Neuronal stem cell (in vitro differentiated cells): ENCODE results near the gene ST7L.

Experiments
- DNase-seq: peaks from one replicate; pipeline ENCODE4 v3.0.0-alpha.2; 2013; ENCODE audit warnings: low spot score
- H2AFZ ChIP-seq: one replicate; pipeline ENCODE4 v1.6.1; 2013; ENCODE audit warnings: mild to moderate bottlenecking, low read length, inconsistent platforms
- H2AK5ac ChIP-seq: 2 replicates; pipeline ENCODE4 v1.6.1; 2013; ENCODE audit warnings: low read depth, mild to moderate bottlenecking, inconsistent platforms, low read length, moderate library complexity, mixed read lengths
- H2BK120ac ChIP-seq: 2 replicates; pipeline ENCODE4 v1.6.1; 2013; ENCODE audit warnings: low read depth, mild to moderate bottlenecking, inconsistent platforms, low read length, moderate library complexity, mixed read lengths
- H2BK12ac ChIP-seq: one replicate; pipeline ENCODE4 v1.6.1; 2013; ENCODE audit warnings: low read length, inconsistent platforms
- H2BK15ac ChIP-seq: 2 replicates; pipeline ENCODE4 v1.6.1; 2013; ENCODE audit warnings: mild to moderate bottlenecking, low read length, inconsistent platforms, mixed read lengths
- H2BK5ac ChIP-seq: one replicate; pipeline ENCODE4 v1.6.1; 2013; ENCODE audit warnings: inconsistent platforms, mild to moderate bottlenecking, low read length, moderate library complexity
- H3K14ac ChIP-seq: one replicate; pipeline ENCODE4 v1.6.1; 2013; ENCODE audit warnings: low read length, inconsistent platforms
- H3K18ac ChIP-seq: 2 replicates; pipeline ENCODE4 v1.6.1; 2013; ENCODE audit warnings: low read length, inconsistent platforms
- H3K23ac ChIP-seq: 2 replicates; pipeline ENCODE4 v1.6.1; 2013; ENCODE audit warnings: low read depth, mild to moderate bottlenecking, mixed read lengths, low read length, inconsistent platforms; ENCODE audit not compliant: poor library complexity
- H3K27ac ChIP-seq: replicated peaks from 3 replicates; pipeline ENCODE4 v1.5.1; 2013; ENCODE audit warnings: low read length, inconsistent platforms
- H3K27me3 ChIP-seq, 3 experiments: 2 replicates each; pipeline ENCODE4 v1.6.1; 2013; ENCODE audit warnings: low read length in 3 of 3, mild to moderate bottlenecking in 2 of 3, inconsistent platforms in 1 of 3, low read depth in 1 of 3, mixed read lengths in 1 of 3, moderate library complexity in 1 of 3; ENCODE audit not compliant: control insufficient read depth in 3 of 3, insufficient read depth in 3 of 3
- H3K36me3 ChIP-seq, 2 donors: replicated peaks in 1 of 2; 2 replicates each; pipeline ENCODE4 v1.6.1; 2013; ENCODE audit warnings: low read length in 2 of 2; ENCODE audit not compliant: control insufficient read depth in 2 of 2, insufficient read depth in 2 of 2
- H3K4ac ChIP-seq: 2 replicates; pipeline ENCODE4 v1.6.1; 2013; ENCODE audit warnings: inconsistent platforms, mild to moderate bottlenecking, low read length, moderate library complexity
- H3K4me1 ChIP-seq, 2 donors: 1 replicate in 1 of 2; 2 replicates in 1 of 2; pipeline ENCODE4 v1.6.1; 2013; ENCODE audit warnings: low read length in 2 of 2, low read depth in 1 of 2; ENCODE audit not compliant: control insufficient read depth in 2 of 2, insufficient read depth in 1 of 2
- H3K4me2 ChIP-seq: one replicate; pipeline ENCODE4 v1.6.1; 2013; ENCODE audit warnings: mild to moderate bottlenecking, low read length, inconsistent platforms; ENCODE audit not compliant: insufficient read depth, poor library complexity, severe bottlenecking
- H3K4me3 ChIP-seq, 2 donors: 2 replicates each; pipeline ENCODE4 v1.5.1; 2013; ENCODE audit warnings: low read length in 2 of 2, mild to moderate bottlenecking in 2 of 2, inconsistent platforms in 1 of 2, moderate library complexity in 1 of 2
- H3K79me1 ChIP-seq: one replicate; pipeline ENCODE4 v1.6.1; 2013; ENCODE audit warnings: low read depth, mild to moderate bottlenecking, inconsistent platforms, low read length, moderate library complexity
- H3K9ac ChIP-seq: one replicate; pipeline ENCODE4 v1.6.1; 2013; ENCODE audit warnings: mild to moderate bottlenecking, low read depth, low read length, inconsistent platforms; ENCODE audit not compliant: poor library complexity
- H3K9me3 ChIP-seq, 2 donors: replicated peaks in 1 of 2; 2 replicates each; pipeline versions ENCODE3 to v1.6.1; 2013; ENCODE audit warnings: low read length in 2 of 2, mild to moderate bottlenecking in 2 of 2, inconsistent platforms in 1 of 2, low read depth in 1 of 2, mixed read lengths in 1 of 2, moderate library complexity in 1 of 2; ENCODE audit not compliant: control insufficient read depth in 2 of 2, insufficient read depth in 1 of 2
- H4K8ac ChIP-seq: one replicate; pipeline ENCODE4 v1.6.1; 2013; ENCODE audit warnings: low read depth, mild to moderate bottlenecking, inconsistent platforms, low read length, moderate library complexity
- H4K91ac ChIP-seq: one replicate; pipeline ENCODE4 v1.6.1; 2013; ENCODE audit warnings: low read length, low read depth, mild to moderate bottlenecking, inconsistent platforms; ENCODE audit not compliant: poor library complexity
- WGBS, 2 donors: extraction: QIAGEN DNeasy Blood & Tissue Kit; methylation state at CpG; one replicate each; pipeline ENCODE4 v1.1.7; 2013; ENCODE audit warnings: missing lambda C conversion rate in 2 of 2, mixed read lengths in 1 of 2; ENCODE audit not compliant: insufficient read length in 2 of 2, insufficient replicate concordance in 1 of 2; ENCODE audit errors: extremely low coverage in 2 of 2; 5-methylcytosine and 5-hydroxymethylcytosine counted together

Gene ST7L

GRCh38 chr1:112540226-112540794, 78.6 kb downstream of the ST7L start:
- Histone ChIP-seq H2BK5ac (no peak overlapping the region), H4K8ac (no peak overlapping the region), H3K14ac (no peak overlapping the region), H2AK5ac (no peak overlapping the region), H3K4me3 (no peak overlapping the region), H3K27ac (no peak overlapping the region), H2BK15ac (no peak overlapping the region), H3K36me3 (peaks cover 0 to 71% of the 10 kb centered on the region in 2 donors), H2AFZ (no peak overlapping the region), H3K4ac (no peak overlapping the region), H3K4me2 (no peak overlapping the region), H3K27me3 (no peaks in the 10 kb centered on the region), H2BK120ac (no peak overlapping the region), H3K9me3 (no peaks in the 10 kb centered on the region), H3K79me1 (no peaks in the 10 kb centered on the region), H4K91ac (no peak overlapping the region), H3K4me1 (no peaks in the 10 kb centered on the region), H2BK12ac (no peak overlapping the region), H3K18ac (no peak overlapping the region), H3K23ac (no peak overlapping the region), H3K9ac (no peak overlapping the region)
- no peak for DNase-seq
- WGBS, 2 donors = no CpG with 5 or more reads among the region's 1 CpG

- H4K91ac ChIP-seq = no peak overlapping the region
- H3K4ac ChIP-seq = no peak overlapping the region
- no peak overlapping the region for H4K8ac ChIP-seq
- H2BK120ac ChIP-seq = no peak overlapping the region
- DNase-seq = no peak
- no peak overlapping the region for H2BK12ac ChIP-seq
- H2BK15ac ChIP-seq = no peak overlapping the region
- no peak overlapping the region for H3K9ac ChIP-seq
- no peak overlapping the region for H2AK5ac ChIP-seq
- no peaks in the 10 kb centered on the region for H3K79me1 ChIP-seq
- H3K4me2 ChIP-seq = no peak overlapping the region
- no peak overlapping the region for H3K23ac ChIP-seq
- no peak overlapping the region for H3K18ac ChIP-seq
- H3K4me1 ChIP-seq = no peaks in the 10 kb centered on the region
- H3K36me3 ChIP-seq = peaks cover 0 to 67% of the 10 kb centered on the region in 2 donors
- H3K14ac ChIP-seq = no peak overlapping the region
- no peak overlapping the region for H2BK5ac ChIP-seq
- no peaks in the 10 kb centered on the region for H3K27me3 ChIP-seq
- no peak overlapping the region for H3K4me3 ChIP-seq
- H3K9me3 ChIP-seq = no peaks in the 10 kb centered on the region
- no peak overlapping the region for H3K27ac ChIP-seq
- WGBS, 2 donors = no CpG with 5 or more reads among the region's 3 CpGs
- H2AFZ ChIP-seq = no peak overlapping the region
These were observed 80.1 kb downstream of the ST7L start for GRCh38 chr1:112538883-112539282.

GRCh38 chr1:112537456-112537855, 81.5 kb downstream of the ST7L start:
- no peaks in the 10 kb centered on the region for H3K79me1 ChIP-seq
- no peak overlapping the region for H3K23ac ChIP-seq
- H3K27ac ChIP-seq = no peak overlapping the region
- H4K91ac ChIP-seq = no peak overlapping the region
- no peak overlapping the region for H2BK5ac ChIP-seq
- no peak overlapping the region for H3K4ac ChIP-seq
- no peak overlapping the region for H2AK5ac ChIP-seq
- H3K27me3 ChIP-seq = no peaks in the 10 kb centered on the region
- no peak overlapping the region for H2BK12ac ChIP-seq
- H2BK15ac ChIP-seq = no peak overlapping the region
- no peaks in the 10 kb centered on the region for H3K4me1 ChIP-seq
- no peak overlapping the region for H3K14ac ChIP-seq
- H3K9ac ChIP-seq = no peak overlapping the region
- peaks cover 0 to 4% of the 10 kb centered on the region in 2 donors for H3K9me3 ChIP-seq
- no peak overlapping the region for H3K18ac ChIP-seq
- no peak overlapping the region for H2BK120ac ChIP-seq
- H3K4me2 ChIP-seq = no peak overlapping the region
- no peak overlapping the region for H2AFZ ChIP-seq
- H4K8ac ChIP-seq = no peak overlapping the region
- DNase-seq = no peak
- H3K36me3 ChIP-seq = peaks cover 0 to 71% of the 10 kb centered on the region in 2 donors
- H3K4me3 ChIP-seq = no peak overlapping the region

- Histone ChIP-seq H3K27me3 (no peaks in the 10 kb centered on the region), H3K36me3 (peaks cover 0 to 67% of the 10 kb centered on the region in 2 donors), H2BK120ac (no peak overlapping the region), H3K27ac (no peak overlapping the region), H3K14ac (no peak overlapping the region), H3K4me1 (peaks cover 0 to 4% of the 10 kb centered on the region in 2 donors), H3K23ac (no peak overlapping the region), H3K4me2 (no peak overlapping the region), H3K79me1 (no peaks in the 10 kb centered on the region), H3K4ac (no peak overlapping the region), H2BK15ac (no peak overlapping the region), H2AFZ (no peak overlapping the region), H3K9me3 (peaks cover 0 to 4% of the 10 kb centered on the region in 2 donors), H2BK12ac (no peak overlapping the region), H3K18ac (no peak overlapping the region), H4K8ac (no peak overlapping the region), H2AK5ac (no peak overlapping the region), H4K91ac (no peak overlapping the region), H3K9ac (no peak overlapping the region), H3K4me3 (no peak overlapping the region), H2BK5ac (no peak overlapping the region)
- WGBS, 2 donors = no CpG with 5 or more reads among the region's 2 CpGs
- no peak for DNase-seq
These were observed 82.4 kb downstream of the ST7L start for GRCh38 chr1:112536561-112536960.
